GM06990 (cell line): ENCODE measurements around the gene PLXNA2.

Source experiments
- DNase-seq: peaks from one replicate; pipeline ENCODE4 v3.0.0-alpha.2; 2011; ENCODE audit not compliant: insufficient read length; ENCODE audit errors: extremely low read depth
- H3K27me3 ChIP-seq: replicated peaks from 2 replicates; pipeline ENCODE4 v1.6.0; 2011; ENCODE audit warnings: low read length; ENCODE audit not compliant: control insufficient read depth, insufficient read depth
- H3K36me3 ChIP-seq: 2 replicates; pipeline ENCODE4 v1.5.1; 2011; ENCODE audit warnings: low read length; ENCODE audit not compliant: control insufficient read depth, insufficient read depth
- H3K4me3 ChIP-seq: replicated peaks from 2 replicates; pipeline ENCODE4 v1.5.1; 2011; ENCODE audit warnings: low read depth, mild to moderate bottlenecking, control low read depth, low read length
- TF ChIP-seq, protein P1 (sequence below): IDR thresholded peaks from 2 replicates; pipeline ENCODE4 v1.5.1; 2011; ENCODE audit warnings: low read length, control low read depth, mild to moderate bottlenecking, inconsistent platforms; ENCODE audit not compliant: insufficient read depth, poor library complexity, severe bottlenecking

The PLXNA2 gene

GRCh38 chr1:208160259-208160819 lies 83.8 kb downstream of the PLXNA2 start:
- no peak for DNase-seq
- Histone ChIP-seq H3K4me3 (no peak overlapping the region), H3K27me3 (no peaks in the 10 kb centered on the region; the same call in 1 of the 2 replicates), H3K36me3 (no peaks in the 10 kb centered on the region)
- TF ChIP-seq, protein P1, sequence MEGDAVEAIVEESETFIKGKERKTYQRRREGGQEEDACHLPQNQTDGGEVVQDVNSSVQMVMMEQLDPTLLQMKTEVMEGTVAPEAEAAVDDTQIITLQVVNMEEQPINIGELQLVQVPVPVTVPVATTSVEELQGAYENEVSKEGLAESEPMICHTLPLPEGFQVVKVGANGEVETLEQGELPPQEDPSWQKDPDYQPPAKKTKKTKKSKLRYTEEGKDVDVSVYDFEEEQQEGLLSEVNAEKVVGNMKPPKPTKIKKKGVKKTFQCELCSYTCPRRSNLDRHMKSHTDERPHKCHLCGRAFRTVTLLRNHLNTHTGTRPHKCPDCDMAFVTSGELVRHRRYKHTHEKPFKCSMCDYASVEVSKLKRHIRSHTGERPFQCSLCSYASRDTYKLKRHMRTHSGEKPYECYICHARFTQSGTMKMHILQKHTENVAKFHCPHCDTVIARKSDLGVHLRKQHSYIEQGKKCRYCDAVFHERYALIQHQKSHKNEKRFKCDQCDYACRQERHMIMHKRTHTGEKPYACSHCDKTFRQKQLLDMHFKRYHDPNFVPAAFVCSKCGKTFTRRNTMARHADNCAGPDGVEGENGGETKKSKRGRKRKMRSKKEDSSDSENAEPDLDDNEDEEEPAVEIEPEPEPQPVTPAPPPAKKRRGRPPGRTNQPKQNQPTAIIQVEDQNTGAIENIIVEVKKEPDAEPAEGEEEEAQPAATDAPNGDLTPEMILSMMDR, result no peak

DNA sequence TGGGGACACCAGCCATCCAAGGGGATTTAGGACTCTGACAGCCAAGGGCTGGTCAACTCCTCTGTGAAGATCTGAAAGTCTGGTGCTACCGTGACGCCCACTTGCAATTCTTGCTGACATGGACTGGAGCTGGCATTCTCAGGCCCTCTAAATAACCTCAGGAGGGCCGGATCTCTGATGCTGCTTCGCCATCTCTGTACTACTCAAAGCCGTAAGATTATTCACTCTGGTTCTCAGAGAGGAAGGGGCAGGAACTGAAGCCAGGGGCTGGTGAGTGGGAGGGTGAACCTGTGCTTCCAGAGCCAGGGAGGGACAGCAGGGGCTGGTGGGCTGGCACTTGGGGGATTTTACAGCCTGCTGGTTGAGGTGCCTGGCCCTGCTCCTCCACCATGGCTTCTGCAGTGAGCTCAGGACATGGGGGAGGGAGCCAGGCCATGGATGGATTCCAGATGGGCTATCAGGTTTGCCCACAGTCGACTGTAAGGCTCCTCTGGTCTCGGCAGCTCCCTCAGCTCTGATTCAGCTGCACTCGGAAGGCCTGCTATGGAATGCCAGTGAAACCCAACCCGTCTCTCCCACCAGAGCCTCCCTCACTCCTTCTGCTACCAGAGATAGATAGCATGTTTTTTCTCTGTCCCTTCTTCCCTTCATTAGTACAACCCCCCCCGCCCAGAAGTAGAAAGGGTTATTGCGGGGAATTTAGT lies 84.5 kb downstream of the PLXNA2 start:
- Histone ChIP-seq H3K4me3 (no peak overlapping the region), H3K36me3 (no peaks in the 10 kb centered on the region), H3K27me3 (no peaks in the 10 kb centered on the region; the same call in 1 of the 2 replicates)
- TF ChIP-seq, protein P1, result no peak
- DNase-seq, result no peak

DNA sequence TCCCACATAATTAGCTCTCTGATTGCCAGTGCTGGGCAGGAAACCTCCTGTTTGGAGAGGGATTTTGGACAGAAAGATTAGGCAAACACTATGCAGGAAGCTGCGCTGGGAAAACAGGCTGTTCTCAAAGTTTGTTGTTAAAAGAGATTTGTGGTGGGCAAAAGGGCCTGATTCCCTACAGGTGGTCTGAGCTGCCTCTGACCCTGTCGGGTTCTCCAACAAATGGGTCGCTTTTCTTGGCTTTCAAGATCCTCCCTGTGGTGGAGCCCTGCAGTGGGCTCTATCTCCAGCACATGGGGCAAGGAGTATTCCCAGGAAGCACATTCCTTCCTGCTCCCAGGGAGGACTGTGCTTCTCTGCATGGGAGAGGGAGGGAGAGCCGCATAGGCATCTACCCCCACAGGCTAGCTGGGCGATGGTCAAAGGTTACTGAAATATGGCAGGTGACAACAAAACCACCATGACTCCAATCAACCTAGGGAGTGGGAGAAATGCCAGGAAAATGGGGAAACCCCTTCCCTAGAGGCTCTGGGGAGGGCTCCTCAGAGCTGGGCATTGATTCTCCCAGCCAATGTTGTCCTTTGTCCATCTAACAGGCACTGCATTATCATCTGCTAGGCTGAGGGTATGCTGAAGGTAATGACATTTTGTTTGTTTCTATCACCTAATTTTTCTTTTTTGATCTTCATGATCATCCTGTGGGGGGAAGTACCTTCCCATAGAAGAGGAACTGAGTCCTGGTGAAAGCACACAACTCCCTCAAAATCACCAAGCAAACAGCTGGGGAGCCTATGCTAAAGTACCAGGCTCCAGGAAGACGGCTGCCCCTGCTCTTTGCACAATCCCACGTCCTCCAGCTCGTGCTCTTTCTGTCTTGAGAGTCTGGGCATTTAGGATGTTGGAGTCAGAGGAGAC lies 85.3 kb downstream of the PLXNA2 start:
- TF ChIP-seq, protein P1, result no peak
- Histone ChIP-seq H3K4me3 (no peak overlapping the region), H3K36me3 (no peaks in the 10 kb centered on the region), H3K27me3 (no peaks in the 10 kb centered on the region; the same call in 1 of the 2 replicates)
- no peak for DNase-seq

GRCh38 chr1:208157769-208158168 lies 86.4 kb downstream of the PLXNA2 start:
- TF ChIP-seq, protein P1, result no peak
- H3K4me3 ChIP-seq, result no peak overlapping the region

DNA sequence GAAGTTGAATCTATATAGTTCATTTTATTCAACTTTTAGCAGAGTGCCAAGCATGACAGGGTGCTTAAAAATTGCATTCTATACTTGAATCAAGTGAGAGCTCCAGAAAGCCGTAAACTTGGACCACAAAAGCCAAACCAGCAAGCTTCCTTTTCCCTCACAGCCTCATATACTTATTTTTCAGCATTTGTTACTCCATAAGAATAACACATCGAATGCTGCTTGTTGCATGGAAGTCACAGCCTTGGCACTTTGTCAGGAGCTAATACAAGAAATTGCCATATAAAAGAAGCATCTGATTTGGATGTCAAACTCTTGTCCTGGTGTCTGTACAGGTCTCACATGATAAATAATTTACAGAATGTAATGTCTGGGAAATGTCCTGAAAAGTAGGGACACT lies 87.4 kb downstream of the PLXNA2 start:
- Histone ChIP-seq H3K36me3 (no peaks in the 10 kb centered on the region), H3K27me3 (no peaks in the 10 kb centered on the region; the same call in 1 of the 2 replicates), H3K4me3 (no peak overlapping the region)
- no peak for DNase-seq
- TF ChIP-seq, protein P1, result no peak

More at GRCh38 chr1:208157769-208158168, 86.4 kb downstream of the PLXNA2 start:
- no peak for DNase-seq
- Histone ChIP-seq H3K36me3 (no peaks in the 10 kb centered on the region), H3K27me3 (no peaks in the 10 kb centered on the region; the same call in 1 of the 2 replicates)
